GM19099 (cell line): ENCODE data around the gene RNF44.

Experiments
- POLR2A ChIP-seq: IDR thresholded peaks from 3 replicates; pipeline ENCODE4 v1.6.1; 2011; ENCODE audit warnings: low read depth; ENCODE audit not compliant: insufficient read length; ENCODE audit errors: extremely low read depth

RNF44 gene

DNA sequence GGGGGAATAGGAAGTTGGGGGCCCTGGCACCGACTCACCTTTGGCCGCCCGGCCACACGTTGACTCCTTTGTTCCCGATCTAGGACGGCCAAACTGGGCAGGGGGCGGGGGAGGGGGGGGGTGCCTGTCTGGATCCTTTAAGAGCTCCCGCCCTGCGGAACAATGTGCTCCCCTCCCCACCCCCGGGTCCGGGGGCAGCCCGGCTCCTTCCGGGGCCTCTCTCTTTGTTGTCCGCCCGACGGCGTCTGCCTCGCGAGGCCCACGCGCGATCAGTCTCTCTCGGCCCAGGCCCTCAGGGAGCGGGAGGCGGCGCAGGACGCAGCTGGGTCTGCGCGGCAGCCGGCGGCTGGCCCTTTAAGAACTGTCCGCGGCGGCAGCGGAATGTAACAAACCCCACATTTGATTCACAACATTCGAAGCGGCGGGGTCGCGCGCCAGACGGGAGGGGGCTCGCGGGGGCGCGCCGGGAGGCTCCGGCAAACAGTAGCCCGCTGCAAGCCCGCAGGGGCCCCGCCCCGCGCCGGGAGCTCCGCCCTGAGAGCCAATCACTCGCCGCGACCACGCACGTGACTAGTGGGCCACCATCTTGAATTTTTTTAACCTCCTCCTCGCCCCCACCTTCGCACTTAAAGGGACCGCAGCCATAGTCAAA is at the start of gene RNF44:
RNF44 (minus strand) TSS at position 501 of the 652 bp plus-strand sequence. CDS start 4,930 bp downstream, outside the sequence.
- TF ChIP-seq POLR2A, result peak; percentile 51

DNA sequence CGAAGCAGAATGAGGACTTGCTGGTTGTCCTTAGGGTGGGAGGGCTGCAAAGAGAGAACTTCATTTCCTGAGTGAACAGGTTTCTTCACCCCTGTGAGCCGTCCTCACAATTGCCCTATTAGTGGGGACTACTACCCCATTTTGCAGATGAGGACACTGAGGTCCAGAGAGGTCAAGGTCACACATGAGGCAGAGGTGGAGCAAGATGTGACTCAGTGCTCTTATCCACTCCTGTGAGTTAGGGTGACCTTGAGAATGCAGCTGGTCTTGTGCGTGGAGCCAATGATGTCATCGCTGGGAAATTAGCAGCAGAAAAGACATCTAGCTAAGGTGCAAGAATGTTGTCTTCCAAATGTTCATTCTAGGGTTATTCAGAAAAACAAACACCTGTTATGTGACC is 45.9 kb upstream of the RNF44 start:
- no peak for TF ChIP-seq POLR2A

DNA sequence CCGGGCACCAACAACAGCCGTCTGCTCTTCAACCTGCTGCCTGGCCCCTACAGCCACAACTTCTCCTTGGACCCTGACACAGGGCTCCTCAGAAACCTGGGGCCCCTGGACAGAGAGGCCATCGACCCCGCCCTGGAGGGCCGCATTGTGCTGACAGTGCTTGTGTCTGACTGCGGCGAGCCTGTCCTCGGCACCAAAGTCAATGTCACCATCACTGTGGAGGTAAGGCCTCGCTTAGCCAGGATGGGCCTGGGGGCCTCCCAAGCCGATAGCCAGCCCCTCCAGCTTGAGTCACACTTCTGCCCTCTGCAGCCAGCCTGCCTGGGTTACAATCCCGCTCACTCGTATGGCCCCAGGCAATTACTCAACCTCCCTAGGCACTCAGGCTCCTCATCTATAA is 44.2 kb upstream of the RNF44 start:
- no peak for TF ChIP-seq POLR2A

DNA sequence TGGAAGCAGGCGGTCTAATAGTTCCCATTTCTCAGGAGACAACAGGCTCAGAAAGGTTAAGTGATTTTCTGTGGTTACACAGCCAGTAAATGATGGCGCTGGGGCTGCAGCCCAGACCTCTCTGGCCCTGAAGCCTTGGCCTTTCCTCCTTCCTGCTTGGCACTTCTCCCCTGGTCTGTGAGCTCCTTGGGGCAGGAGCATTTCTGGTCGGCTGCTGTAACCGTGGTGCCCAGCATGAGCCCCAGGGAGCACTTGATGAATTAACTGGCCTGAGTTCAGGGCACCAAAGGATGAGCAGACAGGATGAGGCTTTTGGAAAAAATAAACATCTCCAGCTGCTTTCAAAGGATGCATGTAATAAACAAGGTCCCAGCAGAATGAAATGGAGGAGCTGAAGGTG is 42.1 kb upstream of the RNF44 start:
- no peak for TF ChIP-seq POLR2A

DNA sequence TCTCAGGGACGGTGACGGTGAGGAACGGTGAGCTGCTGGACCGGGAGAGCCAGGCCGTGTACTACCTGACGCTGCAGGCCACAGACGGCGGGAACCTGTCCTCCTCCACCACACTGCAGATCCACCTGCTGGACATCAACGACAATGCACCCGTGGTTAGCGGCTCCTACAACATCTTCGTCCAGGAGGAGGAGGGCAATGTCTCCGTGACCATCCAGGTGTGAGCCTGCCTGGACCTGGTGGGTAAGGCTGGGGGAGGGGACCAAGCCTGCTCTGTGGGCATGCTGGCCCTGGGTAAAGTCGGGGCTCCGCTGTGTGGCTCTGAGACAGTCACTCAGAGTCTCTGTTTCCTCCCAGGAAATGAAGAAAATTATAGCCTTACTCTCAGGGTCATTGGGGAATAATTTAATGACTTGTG is 41.2 kb upstream of the RNF44 start:
- TF ChIP-seq POLR2A, result no peak

DNA sequence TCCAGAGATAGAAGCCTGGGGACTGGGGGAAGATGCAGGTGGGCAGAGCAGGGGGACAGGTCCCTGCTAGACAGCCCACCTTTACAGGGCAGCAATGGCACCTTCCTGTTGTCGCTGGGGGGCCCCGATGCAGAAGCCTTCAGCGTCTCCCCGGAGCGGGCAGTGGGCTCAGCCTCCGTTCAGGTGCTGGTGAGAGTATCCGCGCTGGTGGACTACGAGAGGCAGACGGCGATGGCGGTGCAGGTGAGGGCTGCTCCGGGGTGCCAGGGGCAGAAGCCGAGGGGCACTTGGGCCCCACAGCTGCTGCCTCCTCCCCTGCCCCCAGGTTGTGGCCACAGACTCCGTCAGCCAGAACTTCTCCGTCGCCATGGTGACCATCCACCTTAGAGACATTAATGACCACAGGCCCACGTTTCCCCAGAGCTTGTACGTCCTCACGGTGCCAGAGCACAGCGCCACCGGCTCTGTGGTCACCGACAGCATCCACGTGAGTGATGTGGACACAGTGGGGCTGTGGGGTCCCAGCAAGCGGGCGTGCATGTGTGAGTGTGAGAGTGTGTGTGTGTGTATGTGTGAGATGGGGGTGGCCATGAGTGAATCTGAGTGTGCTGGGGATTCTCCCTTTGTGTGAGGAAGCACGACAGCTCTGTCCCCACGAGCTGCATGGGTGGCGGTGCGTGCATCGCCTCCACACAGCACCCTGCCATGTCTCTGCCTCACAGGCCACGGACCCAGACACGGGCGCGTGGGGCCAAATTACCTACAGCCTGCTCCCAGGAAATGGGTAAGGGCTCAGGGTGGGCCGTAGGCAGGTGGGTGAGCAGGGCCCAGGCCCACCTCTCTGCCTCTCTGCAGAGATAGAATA is 40.3 kb upstream of the RNF44 start:
- no peak for TF ChIP-seq POLR2A

DNA sequence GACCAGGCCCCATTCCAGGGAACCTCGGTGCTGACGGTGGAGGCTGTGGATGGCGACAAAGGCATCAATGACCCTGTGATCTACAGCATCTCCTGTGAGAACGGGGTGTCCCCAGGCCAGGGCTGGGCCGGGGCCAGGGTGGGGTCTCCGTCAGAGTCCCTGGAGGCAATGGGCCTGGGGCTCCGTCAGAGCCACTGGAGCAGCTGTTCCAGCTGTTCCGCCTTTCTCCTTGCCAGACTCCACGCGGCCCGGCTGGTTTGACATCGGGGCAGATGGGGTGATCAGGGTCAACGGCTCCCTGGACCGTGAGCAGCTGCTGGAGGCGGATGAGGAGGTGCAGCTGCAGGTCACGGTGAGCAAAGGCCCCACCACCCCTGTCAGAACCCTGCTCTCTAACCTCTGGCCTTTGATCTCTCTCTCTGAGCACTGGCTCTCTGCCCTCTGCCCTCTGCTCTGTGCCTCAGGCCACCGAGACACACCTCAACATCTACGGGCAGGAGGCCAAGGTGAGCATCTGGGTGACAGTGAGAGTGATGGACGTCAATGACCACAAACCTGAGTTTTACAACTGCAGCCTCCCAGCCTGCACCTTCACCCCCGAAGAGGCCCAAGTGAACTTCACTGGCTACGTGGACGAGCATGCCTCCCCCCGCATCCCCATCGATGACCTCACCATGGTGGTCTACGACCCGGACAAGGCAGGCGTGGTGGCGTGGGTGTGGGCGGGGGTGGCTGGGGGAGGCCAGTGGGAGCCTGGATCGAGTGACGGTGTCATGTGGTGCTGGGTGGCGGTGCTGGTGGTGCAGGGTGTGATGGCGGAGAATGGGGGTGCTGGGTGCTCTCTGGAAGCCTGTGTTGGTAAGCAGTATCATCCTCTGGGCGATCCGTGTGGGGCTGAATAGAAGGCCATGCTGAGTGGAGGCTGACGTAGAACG is 38.6 kb upstream of the RNF44 start:
- no peak for TF ChIP-seq POLR2A

DNA sequence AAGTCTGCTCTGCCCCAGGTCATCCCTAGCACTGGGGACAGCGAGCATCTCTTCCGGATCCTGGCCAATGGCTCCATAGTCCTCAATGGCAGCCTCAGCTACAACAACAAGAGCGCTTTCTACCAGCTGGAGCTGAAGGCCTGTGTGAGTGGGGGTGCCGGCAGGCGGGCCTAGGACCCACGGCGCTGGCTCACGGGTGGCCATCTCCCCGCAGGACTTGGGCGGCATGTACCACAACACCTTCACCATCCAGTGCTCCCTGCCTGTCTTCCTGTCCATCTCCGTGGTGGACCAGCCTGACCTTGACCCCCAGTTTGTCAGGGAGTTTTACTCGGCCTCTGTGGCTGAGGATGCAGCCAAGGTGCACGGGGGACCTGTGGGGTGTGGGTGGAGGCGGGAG is 37.9 kb upstream of the RNF44 start:
- no peak for TF ChIP-seq POLR2A

DNA sequence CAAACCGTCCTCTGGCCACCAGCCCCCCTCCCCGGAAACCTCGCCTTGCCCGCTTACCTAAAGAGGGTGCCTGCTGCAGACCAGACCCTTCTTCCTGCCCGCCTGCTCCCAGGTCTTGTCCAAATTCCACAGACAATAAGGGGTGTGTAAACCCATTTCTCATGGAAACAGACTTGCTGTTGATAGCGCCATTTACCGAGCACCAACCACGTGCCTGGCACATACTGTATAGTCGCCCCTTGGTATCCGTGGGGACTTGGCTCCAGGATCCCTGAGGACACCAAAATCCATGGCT is 37.0 kb upstream of the RNF44 start:
- TF ChIP-seq POLR2A, result no peak

DNA sequence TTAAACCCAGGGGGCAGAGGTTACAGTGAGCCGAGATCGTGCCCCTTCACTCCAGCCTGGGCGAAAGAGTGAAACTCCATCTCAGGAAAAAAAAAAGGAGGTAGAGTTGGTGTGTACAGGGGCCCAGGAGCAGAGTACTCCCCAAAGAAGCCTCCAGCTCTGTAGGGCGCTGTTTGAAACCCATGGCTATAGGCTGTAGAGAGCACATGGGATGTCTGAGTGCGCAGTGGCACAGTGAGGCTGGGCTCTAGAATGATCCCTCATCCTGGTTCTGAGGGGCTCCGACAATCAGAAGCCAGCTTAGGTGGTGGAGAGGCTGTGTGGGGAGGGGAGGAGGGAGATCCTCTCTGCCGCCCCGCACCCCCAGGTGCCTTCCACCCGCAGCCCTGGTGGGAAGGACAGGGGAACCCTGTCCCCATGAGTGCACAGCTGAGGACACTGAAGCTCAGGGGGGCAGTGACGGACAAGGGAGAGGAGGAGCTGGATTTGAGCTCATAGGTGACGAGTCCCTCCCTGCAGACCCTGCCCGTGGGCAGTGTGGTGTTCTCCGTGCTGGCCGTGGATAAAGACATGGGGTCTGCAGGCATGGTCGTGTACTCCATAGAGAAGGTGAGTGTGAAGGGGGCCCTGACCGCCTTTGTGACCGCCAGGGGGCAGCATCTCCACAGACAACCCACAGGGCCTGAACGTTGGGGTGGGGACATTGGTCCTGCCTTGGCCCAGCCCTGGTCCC is 36.5 kb upstream of the RNF44 start:
- no peak for TF ChIP-seq POLR2A

DNA sequence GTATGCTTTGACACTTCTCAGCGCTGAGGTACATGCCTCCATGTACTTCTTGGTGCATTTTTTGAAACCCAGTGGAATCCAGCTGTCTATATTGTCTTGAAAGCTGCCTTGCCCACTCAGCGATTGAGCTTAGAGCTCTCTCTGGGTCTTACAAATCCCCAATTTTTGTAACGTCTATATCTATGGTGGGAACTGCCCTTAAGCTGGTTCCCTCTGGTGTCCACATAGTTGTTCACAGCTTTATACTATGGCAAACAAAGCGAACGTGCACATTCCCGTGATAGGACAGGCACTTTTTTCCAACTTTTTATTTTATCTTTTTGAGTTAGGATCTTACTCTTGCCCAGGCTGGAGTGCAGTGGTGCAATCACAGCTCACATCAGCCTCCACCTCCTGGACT is 32.8 kb upstream of the RNF44 start:
- TF ChIP-seq POLR2A, result no peak

DNA sequence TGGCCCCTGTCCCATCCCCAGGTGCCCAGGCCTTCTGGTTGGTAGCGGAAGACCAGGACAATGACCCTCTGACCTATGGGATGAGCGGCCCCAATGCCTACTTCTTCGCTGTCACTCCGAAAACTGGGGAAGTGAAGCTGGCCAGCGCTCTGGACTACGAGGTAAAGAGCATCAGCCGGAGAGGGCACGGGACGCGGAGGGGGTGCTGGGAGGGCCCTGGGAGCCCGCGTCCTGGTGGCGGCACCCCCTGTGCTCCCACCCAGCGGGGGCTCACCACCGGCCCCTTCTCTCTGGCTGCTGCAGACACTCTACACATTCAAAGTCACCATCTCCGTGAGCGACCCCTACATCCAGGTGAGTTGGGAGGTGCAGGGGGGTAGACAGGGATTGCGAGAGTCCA is 31.5 kb upstream of the RNF44 start:
- TF ChIP-seq POLR2A, result no peak

DNA sequence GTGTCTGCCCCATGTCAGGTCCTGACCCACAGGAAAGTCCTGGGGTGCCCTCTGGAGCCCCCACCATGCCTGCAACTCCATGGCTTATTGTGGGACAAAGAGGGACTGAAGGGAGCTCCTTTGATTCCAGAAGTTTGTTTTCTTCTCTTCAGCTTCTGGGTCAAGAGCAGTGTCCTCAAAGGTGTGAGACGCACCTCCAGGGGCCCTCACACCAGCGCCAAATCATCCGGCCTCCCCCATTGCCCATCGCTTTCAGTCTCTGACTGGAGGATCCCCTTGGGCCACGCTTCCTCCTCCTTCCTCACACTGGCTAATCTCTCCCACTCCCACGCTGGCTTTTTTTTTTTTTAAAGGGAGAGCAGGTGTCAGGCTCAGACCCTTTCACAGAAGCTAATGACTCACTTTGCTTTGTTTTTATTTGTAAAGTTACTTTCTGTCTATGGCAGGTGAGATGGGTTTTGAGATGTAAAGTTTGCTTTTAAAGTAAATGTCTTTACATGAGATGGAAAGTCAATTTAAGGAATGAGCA is 28.6 kb upstream of the RNF44 start:
- no peak for TF ChIP-seq POLR2A

DNA sequence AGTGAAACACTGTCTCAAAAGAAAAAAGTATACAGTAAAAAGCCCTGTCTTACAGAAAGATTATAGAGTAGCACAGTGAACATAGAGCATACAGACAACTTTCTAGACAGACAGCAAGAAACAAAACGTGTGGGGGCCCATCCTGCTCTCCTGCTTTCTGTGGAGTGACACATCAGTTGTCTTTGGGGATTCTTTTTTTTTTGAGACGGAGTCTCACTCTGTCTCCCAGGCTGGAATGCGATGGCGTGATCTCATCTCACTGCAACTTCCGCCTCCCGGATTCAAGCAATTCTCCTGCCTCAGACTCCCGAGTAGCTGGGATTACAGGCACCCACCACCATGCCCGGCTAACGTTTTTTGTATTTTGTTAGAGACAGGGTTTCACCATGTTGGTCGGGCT is 26.8 kb upstream of the RNF44 start:
- TF ChIP-seq POLR2A, result no peak
